Activated gamma-delta T cell treated with Interleukin-2 at 50 U/mL for 16 hours (primary cell): ENCODE measurements around the gene REEP3.

Experiments
- DNase-seq: peaks from one replicate; pipeline ENCODE4 v3.0.0-alpha.2; 2020

Gene REEP3

DNA sequence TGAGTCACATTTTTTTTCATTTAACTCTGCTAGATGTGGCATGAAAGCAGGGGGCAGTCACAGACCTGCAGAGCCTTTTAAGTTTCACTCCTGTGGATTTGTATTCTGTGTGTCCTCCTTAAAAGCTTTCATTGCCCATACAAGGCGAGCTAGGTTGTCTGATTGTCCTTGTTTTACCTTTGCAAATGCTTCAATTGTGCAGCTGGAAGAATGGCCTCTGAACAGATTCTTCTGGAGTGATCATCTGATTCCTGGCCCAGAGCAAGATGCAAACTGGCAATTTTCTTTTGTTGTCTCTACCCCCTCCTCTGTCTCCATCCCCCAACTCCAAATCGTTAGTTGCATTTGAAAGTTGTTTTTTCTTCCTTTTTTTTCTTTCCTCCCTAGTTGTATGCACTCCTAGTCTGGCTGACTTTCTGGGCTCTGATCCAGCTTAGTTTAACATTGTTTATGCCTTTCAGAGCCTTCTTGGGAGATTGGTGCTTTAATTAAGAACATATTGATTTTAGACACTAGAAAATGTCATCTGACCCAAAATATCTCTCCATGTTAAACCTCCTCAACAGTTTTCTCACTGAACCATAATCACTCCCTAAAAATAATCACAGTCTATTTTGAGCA lies 150.2 kb downstream of the REEP3 start:
- DNase-seq = no peak

- no peak for DNase-seq
Observed at GRCh38 chr10:63672491-63672890, 151.3 kb downstream of the REEP3 start.

GRCh38 chr10:63673246-63673645 lies 152.0 kb downstream of the REEP3 start:
- no peak for DNase-seq

DNA sequence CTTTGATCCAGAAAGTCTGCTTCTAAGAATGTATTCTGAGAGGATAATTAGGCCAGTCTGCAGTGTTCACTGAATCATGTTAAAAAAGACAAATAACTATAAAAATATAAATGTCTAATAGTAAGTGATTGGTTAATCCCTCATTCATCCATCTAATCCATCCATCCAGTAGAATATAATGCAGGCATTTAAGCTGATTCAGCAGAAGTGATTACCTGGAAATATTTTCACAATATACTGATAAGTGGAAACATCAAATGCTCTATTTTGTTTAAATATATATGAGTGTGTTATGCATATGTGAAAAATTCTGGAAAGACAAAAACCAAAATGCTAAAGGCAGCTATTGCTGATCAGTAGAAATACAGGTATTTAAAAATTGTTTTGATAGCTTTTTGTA lies 152.6 kb downstream of the REEP3 start:
- DNase-seq = no peak
